ENCODE results near the gene FAM9C. TPM values are rescaled to one million over a fixed set of nuclear protein-coding genes. Genes with fewer than 3 reads are reported as not detected.

Gene FAM9C
- total and polyA plus RNA-seq, 9 of the 15 experiments (the other 6 are each of a cell fraction or from before 2014, with no cell fraction given): not detected

GRCh38 chrX:12991575-12991974 lies 52.8 kb downstream of the FAM9C start:
- Histone ChIP-seq H2AFZ (ENCODE audit: low read depth, low read length) (peak overlapping the region; percentile 37; the same call in 1 of the 2 replicates), H3K27me3 (ENCODE audit: control insufficient read depth in 2 of 2, insufficient read depth in 2 of 2, low read length in 2 of 2) (no peaks in the 10 kb centered on the region), H3K4me1 (replicated peaks in 1 of 2; ENCODE audit: control insufficient read depth in 2 of 2, insufficient read depth in 2 of 2, low read length in 2 of 2) (peaks cover 0 to 14% of the 10 kb centered on the region in 2 experiments; a peak in 2 of 5 replicates), H3K36me3 (ENCODE audit: control insufficient read depth, insufficient read depth, low read length) (no peaks in the 10 kb centered on the region), H3K9me1 (ENCODE audit: control insufficient read depth, insufficient read depth, low read length) (no peaks in the 10 kb centered on the region), H3K9ac (ENCODE audit: insufficient read depth in 1 of 2, low read depth in 2 of 2, low read length in 2 of 2) (no peak overlapping the region), H3K4me2 (ENCODE audit: insufficient read depth, low read length) (no peak overlapping the region), H3K4me3 (no peak overlapping the region), H3K9me3 (replicated peaks; ENCODE audit: control insufficient read depth, insufficient read depth, low read depth, low read length) (no peaks in the 10 kb centered on the region), H3K27ac (ENCODE audit: extremely low read depth, low read depth, low read length) (0 out of 3 replicates have a peak overlapping the region, but pooled peaks have one; percentile 18), H3K79me2 (ENCODE audit: control insufficient read depth, insufficient read depth, low read length) (no peaks in the 10 kb centered on the region), H4K20me1 (replicated peaks; ENCODE audit: control insufficient read depth, insufficient read depth, low read length) (no peaks in the 10 kb centered on the region)
- intact Hi-C loops (cut with micrococcal nuclease) (no loop called here), in situ Hi-C loops (cut with MboI) (no loop called here)
- WGBS (ENCODE audit: insufficient coverage, low coverage, missing lambda C conversion rate): 47% methylated on average over 3 of the region's 3 CpGs
- DNase-seq (ENCODE audit: extremely low read depth in 1 of 4, low spot score in 3 of 4): no peak
- POLR2A ChIA-PET: interaction anchor here (2.5 kb wide), 1 partner anchor 14 kb away, joined by 7 read pairs; no protein-coding TSS in a partner anchor
- no peak for TF ChIP-seq XRCC4 (IDR thresholded peaks at IDR 0.05; ENCODE audit: extremely low read depth, insufficient read depth, insufficient read length)
- TF ChIP-seq PKNOX1 (IDR thresholded peaks at IDR 0.05): peak; percentile 80
- TF ChIP-seq SPI1 (IDR thresholded peaks at IDR 0.05; ENCODE audit: borderline replicate concordance, low read depth, low read length): peak; percentile 55; the same call in 1 of the 2 replicates
- no peak for TF ChIP-seq HNRNPLL (IDR thresholded peaks at IDR 0.05; ENCODE audit: low read depth, low read length, poor library complexity, severe bottlenecking)
- no peak for TF ChIP-seq POU5F1 (IDR thresholded peaks at IDR 0.05; ENCODE audit: borderline replicate concordance, low read depth, low read length, partially characterized antibody)
- TF ChIP-seq PML (IDR thresholded peaks at IDR 0.05; ENCODE audit: low read length): no peak
- no peak for TF ChIP-seq NCOR1 (IDR thresholded peaks at IDR 0.05)
- no peak for ATAC-seq
- CTCF ChIA-PET (ENCODE audit: low intra/inter-chr PET ratio): interaction anchor here (0.7 kb wide), 1 partner anchor 279 kb away, joined by 8 read pairs; no protein-coding TSS in a partner anchor
- no TSS peak for BruUV-seq (replicated peaks)
- FAIRE-seq: no peak
